Putamen (tissue), 1 donor: ENCODE data around the gene ADAM21.
"Not testable (repeated sequence)": the region's sequence is repeated elsewhere in the genome, so short reads cannot be mapped to it uniquely, and the experiment has no call there.

Experiments used
- DNase-seq: peaks from one replicate; pipeline ENCODE4 v3.0.0-alpha.2; 2016; ENCODE audit warnings: low spot score

Gene ADAM21

DNA sequence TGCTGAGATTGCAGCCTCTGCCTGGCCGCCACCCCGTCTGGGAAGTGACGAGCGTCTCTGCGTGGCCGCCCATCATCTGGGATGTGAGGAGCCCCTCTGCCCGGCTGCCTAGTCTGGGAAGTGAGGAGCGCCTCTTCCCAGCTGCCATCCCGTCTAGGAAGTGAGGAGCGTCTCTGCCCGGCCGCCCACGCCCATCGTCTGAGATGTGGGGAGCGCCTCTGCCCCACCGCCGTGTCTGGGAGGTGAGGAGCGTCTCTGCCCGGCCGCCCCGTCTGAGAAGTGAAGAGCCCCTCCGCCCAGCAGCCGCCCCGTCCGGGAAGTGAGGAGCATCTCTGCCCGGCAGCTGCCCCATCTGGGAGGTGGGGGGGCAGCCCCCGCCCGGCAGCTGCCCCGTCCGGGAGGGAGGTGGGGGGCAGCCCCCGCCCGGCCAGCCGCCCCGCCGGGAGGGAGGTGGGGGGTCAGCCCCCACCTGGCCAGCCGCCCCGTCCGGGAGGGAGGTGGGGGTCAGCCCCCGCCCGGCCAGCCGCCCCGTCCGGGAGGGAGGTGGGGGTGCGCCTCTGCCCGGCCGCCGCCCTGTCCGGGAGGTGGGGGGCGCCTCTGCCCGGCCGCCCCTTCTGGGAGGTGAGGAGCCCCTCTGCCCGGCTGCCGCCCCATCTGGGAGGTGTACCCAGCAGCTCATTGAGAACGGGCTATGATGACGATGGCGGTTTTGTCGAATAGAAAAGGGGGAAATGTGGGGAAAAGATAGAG is 25.6 kb downstream of the ADAM21 start:
- DNase-seq, result not testable (repeated sequence)

DNA sequence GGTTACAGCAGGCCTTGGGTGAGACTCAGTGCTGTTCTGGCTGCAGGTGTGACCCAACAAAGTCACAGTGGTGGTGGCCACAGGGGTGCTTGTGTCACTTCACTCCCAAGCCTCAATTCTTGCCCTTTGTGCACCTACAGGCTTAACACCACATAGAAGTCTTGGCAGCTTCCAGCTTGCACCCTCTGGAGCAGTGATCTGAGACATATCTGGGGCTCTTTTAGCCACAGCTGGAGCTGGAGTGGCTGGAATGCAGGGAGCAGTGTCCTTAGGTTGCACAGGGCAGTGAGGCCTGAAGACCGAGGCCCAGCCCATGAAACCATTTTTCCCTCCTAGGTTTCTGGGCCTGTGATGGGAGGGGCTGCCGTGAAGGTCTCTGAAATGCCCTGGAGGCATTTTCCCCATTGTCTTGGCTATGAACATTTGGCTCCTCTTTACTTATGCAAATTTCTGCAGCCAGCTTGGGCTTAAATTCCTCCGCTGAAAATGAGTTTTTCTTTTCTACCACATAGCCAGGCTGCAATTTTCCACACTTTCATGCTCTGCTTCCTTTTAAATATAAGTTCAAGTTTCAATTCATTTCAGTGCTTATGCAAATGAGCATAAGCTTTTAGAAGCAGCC is 37.7 kb downstream of the ADAM21 start:
- no peak for DNase-seq

DNA sequence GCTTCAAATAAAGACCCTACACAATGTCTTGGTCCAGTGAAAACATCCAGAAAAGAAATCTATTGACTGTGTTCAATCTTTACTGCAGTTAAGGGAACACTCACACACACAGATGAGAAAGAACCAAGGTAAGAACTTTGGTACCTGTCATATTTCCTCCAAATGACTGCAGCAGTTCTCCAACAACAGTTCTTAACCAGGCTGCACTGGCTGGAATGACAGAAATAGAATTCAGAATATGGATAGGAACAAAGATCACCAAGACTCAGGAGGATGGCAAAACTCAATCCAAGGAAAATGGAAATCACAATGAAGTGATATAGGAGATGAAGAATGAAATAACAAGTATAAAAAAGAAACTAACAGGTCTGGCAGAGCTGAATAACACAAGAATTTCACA is 46.2 kb downstream of the ADAM21 start:
- DNase-seq, result no peak
